Brain microvascular endothelial cell (primary cell): ENCODE results near the gene RGS1.
A peak's percentile ranks its signal among the peaks of the same experiment; 100 is the strongest.

Experiments used
- DNase-seq: peaks from one replicate; pipeline ENCODE4 v3.0.0-alpha.2; 2020
- H3K27ac ChIP-seq: fragments of 250-450 bp; sonication (Bioruptor Pico); 2 replicates; pipeline ENCODE4 v1.5.1; 2020; ENCODE audit warnings: mild to moderate bottlenecking, moderate library complexity
- H3K27me3 ChIP-seq: fragments of 250-450 bp; sonication (Bioruptor Pico); replicated peaks from 2 replicates; pipeline ENCODE4 v1.5.1; 2020; ENCODE audit warnings: mild to moderate bottlenecking
- H3K36me3 ChIP-seq: fragments of 250-450 bp; sonication (Bioruptor Pico); replicated peaks from 2 replicates; pipeline ENCODE4 v1.5.1; 2020; ENCODE audit warnings: mild to moderate bottlenecking
- H3K4me3 ChIP-seq: 2 replicates; pipeline ENCODE4 v1.5.1; 2011; ENCODE audit warnings: low read depth, mild to moderate bottlenecking, control low read depth, low read length, moderate library complexity
- CTCF ChIP-seq: IDR thresholded peaks from 2 replicates; pipeline ENCODE4 v1.5.1; 2011; ENCODE audit warnings: low read depth, mild to moderate bottlenecking, moderate library complexity, low read length, control low read depth, inconsistent platforms; ENCODE audit errors: missing control alignments
- in situ Hi-C: cut with HindIII; loops from 2 replicates; pipeline ENCODE4 v1.10.0; 2017; ENCODE audit warnings: low sequenced_read_pairs, low pct_ligation_motif_present

RGS1 gene

GRCh38 chr1:192580351-192580962 is 4.9 kb downstream of the RGS1 start:
- peak; percentile 66 for TF ChIP-seq CTCF
- H3K4me3 ChIP-seq, result no peak overlapping the region
- in situ Hi-C loops, result no loop called here
- H3K27me3 ChIP-seq, result no peaks in the 10 kb centered on the region
- DNase-seq, result no peak
- H3K36me3 ChIP-seq, result no peaks in the 10 kb centered on the region
- no peak overlapping the region for H3K27ac ChIP-seq

- Histone ChIP-seq H3K4me3 (no peak overlapping the region), H3K36me3 (no peaks in the 10 kb centered on the region), H3K27ac (no peak overlapping the region), H3K27me3 (no peaks in the 10 kb centered on the region)
- no peak for DNase-seq
- in situ Hi-C loops, result no loop called here
- no peak for TF ChIP-seq CTCF
These were observed 5.8 kb downstream of the RGS1 start for GRCh38 chr1:192581131-192581927.

GRCh38 chr1:192584866-192585265 is 9.3 kb downstream of the RGS1 start:
- no peak overlapping the region for H3K4me3 ChIP-seq
- no peaks in the 10 kb centered on the region for H3K27me3 ChIP-seq
- in situ Hi-C loops, result no loop called here
- no peaks in the 10 kb centered on the region for H3K36me3 ChIP-seq
- no peak for DNase-seq
- no peak for TF ChIP-seq CTCF
- no peak overlapping the region for H3K27ac ChIP-seq

GRCh38 chr1:192587386-192588266 is 12.1 kb downstream of the RGS1 start:
- no peak overlapping the region for H3K4me3 ChIP-seq
- no peaks in the 10 kb centered on the region for H3K27me3 ChIP-seq
- no peak overlapping the region for H3K27ac ChIP-seq
- no peaks in the 10 kb centered on the region for H3K36me3 ChIP-seq
- no peak for DNase-seq
- TF ChIP-seq CTCF, result no peak
- in situ Hi-C loops, result no loop called here

GRCh38 chr1:192588546-192588945 is 13.0 kb downstream of the RGS1 start:
- no peak for TF ChIP-seq CTCF
- Histone ChIP-seq H3K27me3 (no peaks in the 10 kb centered on the region), H3K4me3 (no peak overlapping the region), H3K36me3 (no peaks in the 10 kb centered on the region), H3K27ac (no peak overlapping the region)
- DNase-seq, result peak; percentile 12
- in situ Hi-C loops, result no loop called here
